GM10847 (cell line): Measurements from ENCODE around the gene PTPN20.

Source experiments
- POLR2A ChIP-seq: IDR thresholded peaks from 2 replicates; pipeline ENCODE4 v1.6.1; 2011; ENCODE audit not compliant: insufficient read length; ENCODE audit errors: extremely low read depth

The PTPN20 gene

DNA sequence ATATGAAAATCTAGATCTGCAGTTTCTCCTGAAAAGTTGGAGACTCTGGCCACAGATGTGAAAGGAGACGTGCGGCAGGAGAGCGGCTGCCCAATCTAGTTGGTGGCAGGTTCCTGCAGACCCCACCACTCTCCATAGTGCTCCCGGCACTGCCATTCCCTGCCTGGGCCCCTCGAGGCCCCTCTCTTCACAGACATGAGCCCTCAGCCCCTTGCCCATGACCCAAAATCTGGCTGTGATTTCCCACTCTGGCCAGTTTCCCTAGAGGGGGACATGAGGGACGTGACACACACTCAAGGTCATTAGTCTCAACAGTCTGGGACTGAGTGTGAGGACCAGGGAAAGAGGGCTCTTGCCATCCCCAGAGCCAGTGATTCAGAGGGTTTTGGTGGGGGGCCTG lies 138.7 kb downstream of the PTPN20 start:
- TF ChIP-seq POLR2A: no peak

DNA sequence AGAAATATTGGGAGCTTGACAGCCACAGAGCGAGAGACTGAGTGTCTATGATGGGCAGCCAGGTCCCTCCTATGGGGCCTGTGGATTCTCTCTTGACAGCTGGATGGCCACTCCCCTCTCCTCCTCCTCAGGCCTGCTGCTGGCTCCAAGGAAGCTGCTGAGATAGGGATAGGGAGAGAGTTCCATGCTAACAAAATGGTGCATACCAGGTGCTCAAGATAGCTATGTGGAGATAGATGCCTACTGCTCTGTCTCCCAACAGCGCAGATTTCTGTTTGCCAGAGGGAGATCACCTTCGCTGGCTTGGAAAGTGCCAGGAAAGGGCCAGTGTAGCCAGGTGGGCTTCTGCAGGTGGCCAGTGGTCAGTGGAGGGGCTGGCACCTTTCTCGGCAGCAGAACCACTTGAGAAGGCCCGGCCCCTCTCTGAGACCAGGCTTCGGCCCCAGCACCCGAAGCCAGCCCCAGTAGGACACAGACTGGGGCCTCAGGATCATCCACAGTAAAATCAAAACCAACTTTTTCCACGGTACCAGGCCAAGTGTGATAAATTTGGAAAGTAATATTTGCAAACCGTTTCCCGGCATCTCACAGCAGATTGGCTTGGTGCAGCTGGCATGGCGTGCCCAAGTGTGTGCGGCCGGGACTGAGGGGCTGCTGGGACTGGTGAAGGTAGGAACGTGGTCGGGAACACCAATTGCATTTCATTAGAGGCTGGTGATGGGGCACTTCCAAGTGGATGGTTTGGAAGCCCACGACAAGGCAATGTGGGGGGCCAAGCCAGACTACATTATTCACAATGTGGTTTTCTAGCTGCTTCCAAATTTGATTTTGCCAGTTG lies 139.6 kb downstream of the PTPN20 start:
- no peak for TF ChIP-seq POLR2A

DNA sequence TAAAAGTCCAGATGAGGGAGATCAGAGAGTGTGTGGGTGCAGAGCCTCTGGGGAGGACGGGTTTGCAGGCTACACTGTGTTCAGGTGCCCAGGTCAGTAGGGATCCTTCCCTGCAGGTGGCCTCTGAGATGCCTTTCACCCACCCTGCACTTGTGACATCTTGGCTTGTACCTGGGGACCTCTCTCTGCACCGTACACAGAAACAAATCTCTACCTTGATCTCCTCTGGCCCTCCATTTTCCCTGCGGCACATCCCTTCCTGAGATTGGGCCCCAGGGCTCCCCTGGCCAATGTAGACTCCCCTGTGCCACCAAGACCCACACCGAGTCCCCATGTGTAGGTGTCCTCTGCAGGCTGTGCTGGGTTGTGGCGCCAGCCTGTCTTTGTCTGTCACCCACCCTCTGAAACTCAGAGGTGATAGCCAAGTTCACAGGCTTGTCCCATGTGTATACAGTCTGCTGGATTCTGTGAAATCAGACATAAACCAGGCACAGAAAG lies 140.6 kb downstream of the PTPN20 start:
- TF ChIP-seq POLR2A: no peak
